BJ (cell line): ENCODE measurements around the gene URB2. TPM values are rescaled to one million over a fixed set of nuclear protein-coding genes. Genes with fewer than 3 reads are reported as not detected.

Experiments
- CTCF ChIA-PET: fragments of 350-600 bp; formaldehyde crosslinking; extraction: SDS; loops from one replicate; lab custom pipeline; 2021; ENCODE audit warnings: antibody characterized with exemption, inconsistent platforms; lab: Yijun Ruan, JAX
- POLR2A ChIA-PET: fragments of 300-600 bp; sonication (Branson Sonifier 250); formaldehyde crosslinking; extraction: SDS; loops from one replicate; lab custom pipeline; 2021; ENCODE audit warnings: antibody characterized with exemption; lab: Charles Lee
- DNase-seq: peaks from one replicate; pipeline ENCODE4 v3.0.0-alpha.2; 2011; ENCODE audit warnings: low read depth
- H3K27me3 ChIP-seq: 2 replicates; pipeline ENCODE4 v1.6.0; 2011; ENCODE audit warnings: low read length; ENCODE audit not compliant: control insufficient read depth, insufficient read depth
- H3K36me3 ChIP-seq: 2 replicates; pipeline ENCODE4 v1.5.1; 2011; ENCODE audit warnings: low read length; ENCODE audit not compliant: control insufficient read depth, insufficient read depth
- H3K4me3 ChIP-seq: 2 replicates; pipeline ENCODE4 v1.5.1; 2011; ENCODE audit warnings: low read depth, mild to moderate bottlenecking, control low read depth, low read length
- polyA plus RNA-seq: library from polyadenylated mRNA; depleted of rRNA; stranded (reverse); fragments of >200 nt; gene quantifications from 2 replicates; pipeline ENCODE4 v1.2.3, GENCODE V29; 2011
- TF ChIP-seq, protein P1 (sequence below): IDR thresholded peaks from 2 replicates; pipeline ENCODE4 v1.5.1; 2011; ENCODE audit warnings: low read depth, mild to moderate bottlenecking, control low read depth, inconsistent platforms, low read length, moderate library complexity; ENCODE audit not compliant: insufficient read depth

URB2 gene
- polyA plus RNA-seq, 1 experiment, result 5.2 TPM

DNA sequence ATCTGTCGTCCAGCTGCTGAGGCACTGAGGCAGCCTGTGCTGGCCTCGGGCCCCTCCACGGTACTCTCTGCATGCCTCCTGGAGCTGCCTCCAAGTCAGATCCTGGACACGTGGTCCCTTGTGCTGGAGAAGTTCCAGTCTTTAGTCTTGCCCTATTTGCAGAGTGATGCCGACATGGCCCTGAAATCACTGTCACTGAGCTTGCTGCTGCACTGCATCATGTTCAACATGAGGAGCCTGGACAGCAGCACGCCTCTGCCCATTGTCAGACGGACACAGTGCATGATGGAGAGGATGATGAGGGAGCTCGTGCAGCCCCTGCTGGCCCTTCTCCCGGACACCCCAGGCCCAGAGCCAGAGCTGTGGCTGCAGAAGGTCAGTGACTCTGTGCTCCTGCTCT is 10.0 kb downstream of the URB2 start:
- TF ChIP-seq, protein P1, sequence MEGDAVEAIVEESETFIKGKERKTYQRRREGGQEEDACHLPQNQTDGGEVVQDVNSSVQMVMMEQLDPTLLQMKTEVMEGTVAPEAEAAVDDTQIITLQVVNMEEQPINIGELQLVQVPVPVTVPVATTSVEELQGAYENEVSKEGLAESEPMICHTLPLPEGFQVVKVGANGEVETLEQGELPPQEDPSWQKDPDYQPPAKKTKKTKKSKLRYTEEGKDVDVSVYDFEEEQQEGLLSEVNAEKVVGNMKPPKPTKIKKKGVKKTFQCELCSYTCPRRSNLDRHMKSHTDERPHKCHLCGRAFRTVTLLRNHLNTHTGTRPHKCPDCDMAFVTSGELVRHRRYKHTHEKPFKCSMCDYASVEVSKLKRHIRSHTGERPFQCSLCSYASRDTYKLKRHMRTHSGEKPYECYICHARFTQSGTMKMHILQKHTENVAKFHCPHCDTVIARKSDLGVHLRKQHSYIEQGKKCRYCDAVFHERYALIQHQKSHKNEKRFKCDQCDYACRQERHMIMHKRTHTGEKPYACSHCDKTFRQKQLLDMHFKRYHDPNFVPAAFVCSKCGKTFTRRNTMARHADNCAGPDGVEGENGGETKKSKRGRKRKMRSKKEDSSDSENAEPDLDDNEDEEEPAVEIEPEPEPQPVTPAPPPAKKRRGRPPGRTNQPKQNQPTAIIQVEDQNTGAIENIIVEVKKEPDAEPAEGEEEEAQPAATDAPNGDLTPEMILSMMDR, result no peak
- H3K4me3 ChIP-seq, result no peak overlapping the region
- H3K27me3 ChIP-seq, result no peaks in the 10 kb centered on the region
- POLR2A ChIA-PET, result no interaction called here
- H3K36me3 ChIP-seq, result peaks cover 27% of the 10 kb centered on the region
- CTCF ChIA-PET, result no interaction called here
- no peak for DNase-seq

- no peak for DNase-seq
- no peak overlapping the region for H3K4me3 ChIP-seq
- ChIA-PET CTCF (interaction anchor here (1.3 to 1.5 kb wide), 2 partner anchors 10 to 23 kb away, joined by 4 to 5 read pairs; no protein-coding TSS in a partner anchor), POLR2A (no interaction called here)
- TF ChIP-seq, protein P1, result no peak
- H3K36me3 ChIP-seq, result peaks cover 27% of the 10 kb centered on the region
- H3K27me3 ChIP-seq, result no peaks in the 10 kb centered on the region
Observed at GRCh38 chr1:229637746-229638145, 11.7 kb downstream of the URB2 start.

GRCh38 chr1:229640455-229640854 is 14.4 kb downstream of the URB2 start:
- Histone ChIP-seq H3K27me3 (no peaks in the 10 kb centered on the region), H3K36me3 (peaks cover 24% of the 10 kb centered on the region), H3K4me3 (no peak overlapping the region)
- TF ChIP-seq, protein P1, result no peak
- no peak for DNase-seq
- POLR2A ChIA-PET, result no interaction called here
- CTCF ChIA-PET, result interaction anchor here (1.4 kb wide), 1 partner anchor 8 kb away, joined by 4 read pairs; no protein-coding TSS in a partner anchor

DNA sequence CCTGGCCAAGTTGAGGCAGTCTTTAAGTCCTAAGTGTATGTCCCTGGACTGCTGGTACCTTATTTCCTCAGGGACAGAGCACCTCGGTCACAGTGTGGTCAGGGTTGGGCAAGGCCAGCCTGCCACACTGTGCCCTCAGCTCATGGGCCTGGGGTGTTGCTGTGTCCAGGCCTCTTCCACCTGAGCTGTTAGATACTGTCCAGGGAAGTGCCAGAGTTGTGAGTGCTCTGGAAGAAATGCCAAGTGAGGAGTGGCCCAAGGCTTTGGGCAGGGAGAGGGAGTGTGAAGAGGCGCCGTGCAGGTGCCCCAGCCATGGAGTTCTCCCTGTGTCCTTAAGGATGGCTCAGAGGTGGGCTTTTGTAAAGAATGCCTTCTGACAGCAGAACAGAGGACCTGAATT is 15.3 kb downstream of the URB2 start:
- Histone ChIP-seq H3K36me3 (peaks cover 20% of the 10 kb centered on the region), H3K4me3 (no peak overlapping the region), H3K27me3 (no peaks in the 10 kb centered on the region)
- POLR2A ChIA-PET, result no interaction called here
- CTCF ChIA-PET, result no interaction called here
- no peak for DNase-seq
- TF ChIP-seq, protein P1, result no peak

- TF ChIP-seq, protein P1, result no peak
- no peak overlapping the region for H3K4me3 ChIP-seq
- no peak for DNase-seq
- CTCF ChIA-PET, result no interaction called here
- peaks cover 15% of the 10 kb centered on the region for H3K36me3 ChIP-seq
- no peaks in the 10 kb centered on the region for H3K27me3 ChIP-seq
- POLR2A ChIA-PET, result no interaction called here
Observed at GRCh38 chr1:229642376-229642775, 16.3 kb downstream of the URB2 start.
